GM20000 (cell line): ENCODE measurements around the gene NARF.
A peak's percentile ranks its signal among the peaks of the same experiment; 100 is the strongest.
"Not testable (repeated sequence)": the region's sequence is repeated elsewhere in the genome, so short reads cannot be mapped to it uniquely, and the experiment has no call there.

Source experiments
- DNase-seq: peaks from one replicate; pipeline ENCODE4 v3.0.0; 2012; ENCODE audit warnings: low spot score
- CTCF ChIP-seq: IDR thresholded peaks from 2 replicates; pipeline ENCODE4 v1.5.1; 2012; ENCODE audit warnings: mild to moderate bottlenecking, control low read depth; ENCODE audit errors: extremely low read depth, missing control alignments

The NARF gene

GRCh38 chr17:82502207-82502606 lies 43.7 kb downstream of the NARF start:
- DNase-seq = no peak
- TF ChIP-seq CTCF = no peak

GRCh38 chr17:82503094-82503727 lies 44.7 kb downstream of the NARF start:
- TF ChIP-seq CTCF = no peak
- no peak for DNase-seq

GRCh38 chr17:82503728-82504308 lies 45.3 kb downstream of the NARF start:
- DNase-seq = no peak
- TF ChIP-seq CTCF = no peak

GRCh38 chr17:82505296-82505695 lies 46.8 kb downstream of the NARF start:
- no peak for DNase-seq
- TF ChIP-seq CTCF = no peak

GRCh38 chr17:82506402-82506801 lies 47.9 kb downstream of the NARF start:
- peak; percentile 61 for DNase-seq

GRCh38 chr17:82507631-82508175 lies 49.2 kb downstream of the NARF start:
- no peak for TF ChIP-seq CTCF
- no peak for DNase-seq

- DNase-seq = not testable (repeated sequence)
Observed at GRCh38 chr17:82511642-82512041, 53.1 kb downstream of the NARF start.

GRCh38 chr17:82513864-82514263 lies 55.3 kb downstream of the NARF start:
- DNase-seq = not testable (repeated sequence)

GRCh38 chr17:82517230-82517865 lies 58.8 kb downstream of the NARF start:
- TF ChIP-seq CTCF = no peak
- no peak for DNase-seq
